HG02623 (cell line): Measurements from ENCODE around the gene NAV2.

Experiments
- ATAC-seq: cut with Tn5 transposase; IDR thresholded peaks from one replicate; pipeline ENCODE4 v1.9.1; 2021; ENCODE audit warnings: moderate library complexity; ENCODE audit not compliant: unreplicated experiment

NAV2 gene

GRCh38 chr11:19715373-19715772 is 2.7 kb downstream of the NAV2 start:
- no peak for ATAC-seq

GRCh38 chr11:19718051-19718450 is 5.4 kb downstream of the NAV2 start:
- ATAC-seq, result no peak

- no peak for ATAC-seq
These were observed 6.3 kb downstream of the NAV2 start for GRCh38 chr11:19718951-19719350.

DNA sequence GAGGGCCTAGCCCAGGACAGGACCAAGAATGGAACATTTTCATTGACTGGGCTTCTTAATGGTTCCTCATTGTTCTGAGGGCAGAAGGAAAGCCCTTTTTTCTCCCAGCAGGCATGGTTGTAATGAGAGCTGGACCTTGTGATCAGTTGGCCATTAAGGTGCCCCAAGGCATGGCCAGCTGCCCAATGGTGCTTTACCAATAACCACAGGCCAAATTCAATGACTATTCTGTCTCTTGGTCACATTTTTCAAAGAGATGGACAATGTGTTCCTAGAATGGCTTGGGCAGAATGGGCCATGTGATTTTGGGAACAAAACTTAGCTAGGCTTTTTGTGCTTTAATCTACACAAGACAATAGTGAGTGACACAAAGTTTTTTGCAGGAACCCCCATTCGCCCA is 7.3 kb downstream of the NAV2 start:
- ATAC-seq, result no peak

DNA sequence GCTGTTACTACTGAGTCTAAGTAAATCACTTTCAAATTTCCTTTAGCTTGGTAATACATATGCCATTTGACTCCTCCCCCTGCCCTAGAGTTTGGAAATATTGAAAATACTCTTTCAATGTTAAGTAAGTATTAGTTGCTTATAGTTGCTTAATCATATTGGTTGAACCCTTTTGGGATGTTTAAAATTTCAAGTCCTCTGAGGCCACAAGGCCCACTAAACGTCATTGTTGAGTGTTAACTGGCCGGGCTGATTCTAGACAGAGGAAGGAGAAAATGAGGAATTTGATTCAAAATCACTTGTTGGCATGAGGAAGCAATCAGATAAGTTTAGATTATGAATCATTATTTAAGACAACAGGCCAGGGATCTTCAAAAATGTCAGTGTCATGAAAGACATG is 8.5 kb downstream of the NAV2 start:
- ATAC-seq, result no peak

DNA sequence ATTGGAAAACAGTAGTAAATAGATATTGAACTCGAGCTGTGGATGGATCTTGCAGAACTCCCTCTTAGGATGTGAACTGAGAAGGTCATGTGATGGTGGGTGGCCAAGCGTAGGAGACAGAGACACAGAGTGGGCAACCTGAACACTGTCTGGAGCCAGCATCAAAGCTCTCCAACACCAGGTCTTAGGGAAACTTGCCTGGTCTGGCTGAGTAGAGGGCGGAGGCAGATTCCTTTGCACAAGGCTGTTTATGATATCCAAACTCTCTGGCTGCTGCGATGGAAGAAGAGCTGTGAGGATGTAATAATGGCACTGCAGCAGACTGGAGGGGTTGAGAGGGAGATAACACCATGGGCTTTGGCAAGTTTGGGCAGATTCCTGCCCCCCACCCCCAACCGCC is 10.1 kb downstream of the NAV2 start:
- no peak for ATAC-seq

GRCh38 chr11:19723572-19724342 is 11.1 kb downstream of the NAV2 start:
- ATAC-seq, result no peak

- ATAC-seq, result no peak
These were observed 12.1 kb downstream of the NAV2 start for GRCh38 chr11:19724765-19725164.

GRCh38 chr11:19725379-19726079 is 12.9 kb downstream of the NAV2 start:
- ATAC-seq, result no peak

GRCh38 chr11:19727246-19727645 is 14.6 kb downstream of the NAV2 start:
- no peak for ATAC-seq

- ATAC-seq, result no peak
These were observed 15.8 kb downstream of the NAV2 start for GRCh38 chr11:19728436-19728835.

DNA sequence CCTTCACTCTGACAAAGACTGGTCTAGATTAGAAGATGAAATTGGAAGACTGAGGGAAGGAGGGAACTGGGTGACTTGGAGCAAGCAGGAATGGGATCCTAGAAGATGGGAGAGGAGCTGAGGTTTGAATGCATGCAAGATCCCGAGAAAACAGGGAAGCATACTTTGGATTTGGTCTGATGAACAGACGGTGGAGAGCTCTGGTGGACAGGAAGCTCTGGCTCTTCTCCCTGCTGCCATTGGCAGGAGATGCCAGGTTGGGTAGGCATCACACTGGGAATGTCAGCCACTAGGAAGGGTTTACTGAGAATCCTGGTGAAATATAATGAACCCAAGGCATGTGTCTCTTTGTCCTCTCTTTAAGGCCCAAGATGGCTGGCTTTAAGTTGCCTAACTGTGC is 16.5 kb downstream of the NAV2 start:
- ATAC-seq, result no peak

DNA sequence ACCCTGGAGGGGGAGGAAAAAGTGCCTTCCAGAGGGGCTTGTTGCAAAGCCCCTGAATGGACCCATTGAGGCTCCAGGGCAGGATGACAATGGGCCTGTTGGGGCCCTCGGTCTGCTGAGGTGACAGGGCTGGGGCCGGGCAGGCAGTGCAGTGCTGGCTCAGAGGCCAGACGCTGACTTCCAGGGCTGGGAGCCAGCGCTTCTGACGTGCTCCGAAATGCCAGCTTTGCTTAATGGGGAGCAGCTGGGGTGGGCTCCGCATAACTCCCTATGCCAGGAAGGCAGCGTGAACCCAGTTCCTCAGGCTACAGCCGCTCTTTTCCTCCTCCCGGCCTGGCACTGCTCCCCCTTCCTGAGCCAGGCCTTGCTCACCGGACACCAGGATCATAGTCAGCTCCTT is 17.7 kb downstream of the NAV2 start:
- ATAC-seq, result no peak

DNA sequence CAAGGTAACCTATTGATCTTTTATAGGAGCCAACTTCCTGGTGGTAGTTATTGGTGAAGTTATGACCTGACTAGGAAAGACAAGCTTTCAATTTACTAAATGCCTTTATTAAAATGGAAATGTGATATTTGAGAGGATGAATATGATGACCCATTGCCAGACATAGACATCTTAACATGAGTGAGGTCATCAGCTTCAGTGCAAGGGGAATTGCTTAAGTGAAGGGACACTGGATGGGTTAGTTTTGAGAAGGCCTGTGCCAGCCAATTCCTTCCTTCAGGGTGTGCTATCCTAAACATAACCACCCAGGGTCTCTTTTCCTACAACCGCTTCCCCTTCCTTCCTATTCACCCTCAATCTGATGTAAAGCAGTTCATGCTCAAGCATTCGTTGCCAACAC is 21.5 kb downstream of the NAV2 start:
- ATAC-seq, result no peak

DNA sequence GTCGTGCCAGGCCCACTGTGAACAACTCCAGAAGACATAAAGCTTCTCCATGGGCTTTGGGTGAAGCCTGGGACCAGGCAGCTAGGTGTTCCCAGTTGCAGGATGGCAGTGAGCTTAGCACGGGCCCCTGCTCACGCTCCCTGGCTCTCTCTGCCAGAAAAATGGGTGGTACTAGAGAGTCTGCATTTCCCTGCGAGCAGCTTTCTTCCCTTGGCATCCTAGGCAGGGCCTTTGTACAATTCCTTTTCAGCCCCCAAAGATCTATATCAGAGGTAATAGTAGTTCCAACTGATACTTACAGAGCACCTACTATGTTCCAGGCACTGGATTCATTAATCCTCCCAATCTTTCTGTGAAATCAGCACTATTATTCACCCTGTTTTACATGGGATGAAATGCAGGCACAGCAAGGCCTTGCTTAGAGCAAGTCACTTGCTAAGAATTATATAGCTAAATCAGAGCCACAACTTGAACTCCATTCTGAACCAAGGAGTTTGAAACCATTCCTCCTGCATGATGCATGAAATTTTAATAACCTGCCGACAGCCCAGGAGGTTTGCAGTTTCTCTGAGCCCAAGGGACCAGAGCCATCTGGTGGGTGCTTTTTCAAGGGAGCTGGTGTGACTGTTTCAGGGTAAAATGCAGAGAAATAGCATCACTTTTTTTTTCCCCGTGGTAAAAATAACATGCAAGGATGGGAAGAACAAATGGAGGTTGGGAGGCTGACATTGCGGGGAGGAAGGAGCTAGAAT is 22.7 kb downstream of the NAV2 start:
- no peak for ATAC-seq

- ATAC-seq, result no peak
These were observed 23.4 kb downstream of the NAV2 start for GRCh38 chr11:19735909-19736498.

GRCh38 chr11:19736831-19737230 is 24.2 kb downstream of the NAV2 start:
- no peak for ATAC-seq

DNA sequence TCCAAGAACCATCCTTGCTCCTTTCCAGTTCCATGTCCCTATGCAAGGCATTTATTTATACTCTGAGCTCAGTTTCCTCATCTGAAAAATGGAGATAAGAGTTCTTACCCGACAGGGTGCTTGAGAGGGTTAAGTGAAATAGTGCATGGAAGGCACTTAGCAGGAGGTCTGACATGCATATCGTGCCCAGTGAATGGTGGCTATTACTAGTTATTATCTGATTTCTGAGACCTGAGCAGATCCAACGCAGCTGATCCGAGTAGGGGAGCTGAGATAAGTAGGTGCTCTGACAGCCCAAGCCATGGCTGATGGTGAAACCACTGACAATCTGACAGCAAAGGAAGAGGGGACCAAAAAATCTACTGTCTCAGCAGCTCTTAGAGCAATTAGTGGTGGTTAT is 24.9 kb downstream of the NAV2 start:
- no peak for ATAC-seq

DNA sequence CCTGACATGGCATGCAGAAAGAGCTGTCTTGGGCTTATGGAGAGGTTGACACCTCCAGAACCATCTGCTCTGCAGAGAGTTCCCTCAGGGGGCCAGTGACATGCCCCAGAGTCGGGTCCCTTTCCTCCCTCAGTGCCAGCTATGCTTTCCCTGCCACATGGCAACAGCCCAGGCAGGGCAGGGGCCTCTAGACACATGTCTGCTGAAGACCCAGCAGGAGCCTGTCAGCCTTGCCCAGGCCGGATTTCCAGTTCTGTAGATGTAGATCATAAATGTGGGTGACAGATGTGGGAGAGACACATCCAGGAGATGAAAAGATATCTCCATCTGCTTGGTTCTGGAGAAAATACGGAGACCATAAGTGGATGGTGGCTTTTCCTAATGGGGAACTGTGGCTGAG is 25.5 kb downstream of the NAV2 start:
- no peak for ATAC-seq

DNA sequence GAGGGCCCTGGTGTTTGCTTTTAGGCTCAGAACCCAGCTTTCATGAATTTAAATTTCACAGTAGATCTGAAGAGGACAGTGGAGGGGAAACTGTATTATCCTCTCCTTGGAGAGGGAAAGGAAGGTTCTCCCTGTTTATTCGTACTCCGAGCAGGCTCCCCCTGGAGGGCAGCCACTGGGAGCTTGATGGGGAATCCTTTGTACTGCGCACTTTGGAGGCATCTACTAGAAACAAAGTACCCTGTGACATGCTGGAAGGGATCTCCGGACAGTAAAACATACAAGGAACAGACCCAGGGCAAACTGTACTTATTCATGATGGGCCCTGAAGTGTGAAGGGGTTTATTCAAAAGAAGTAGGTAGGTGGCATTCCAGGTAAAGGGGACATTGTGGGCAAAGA is 27.2 kb downstream of the NAV2 start:
- ATAC-seq, result no peak

DNA sequence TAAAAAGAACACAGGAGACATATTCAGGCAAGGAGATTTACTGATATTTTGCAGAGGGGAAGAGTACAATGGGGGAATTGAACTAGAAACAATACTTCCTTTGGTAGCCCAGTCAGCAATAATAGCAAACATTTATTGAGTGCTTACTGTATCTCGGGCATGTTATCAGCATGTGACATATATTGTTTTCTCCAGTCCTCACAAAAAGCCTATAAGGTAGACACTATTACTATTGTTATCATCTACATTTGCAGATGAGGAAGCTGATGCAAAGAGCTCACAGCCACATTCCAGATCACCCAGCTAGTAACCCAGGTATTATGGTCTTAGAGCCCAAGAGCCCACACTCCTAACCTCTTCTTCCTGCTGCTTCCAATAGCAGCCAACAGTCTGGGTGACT is 27.9 kb downstream of the NAV2 start:
- ATAC-seq, result no peak
